HepG2 (cell line): ENCODE data around the gene RNF14. TPM values are rescaled to one million over a fixed set of nuclear protein-coding genes. Genes with fewer than 3 reads are reported as not detected.

Experiments
- ATAC-seq: fragments of 200-7000 bp; cut with Tn5 transposase; 3 replicates; pipeline ENCODE4 v1.9.1; 2020; ENCODE audit warnings: mild to moderate bottlenecking, moderate library complexity
- BruUV-seq: library from RNA; stranded (reverse); fragments of 400-500 nt; replicated peaks from 2 replicates; lab custom pipeline; 2021; lab: Mats Ljungman, UMichigan
- CTCF ChIA-PET: fragments of 300-600 bp; formaldehyde crosslinking; extraction: SDS; loops from one replicate; lab custom pipeline; 2021; ENCODE audit warnings: low total read pairs, inconsistent platforms, low intra/inter-chr PET ratio; lab: Yijun Ruan, JAX
- POLR2A ChIA-PET: fragments of 350-600 bp; sonication (Branson Sonifier 250); formaldehyde crosslinking; loops from one replicate; lab custom pipeline; 2020; ENCODE audit warnings: antibody characterized with exemption, inconsistent platforms; lab: Yijun Ruan, JAX
- DNase-seq: peaks from one replicate; pipeline ENCODE4 v3.0.0-alpha.2; 2015; ENCODE audit warnings: low spot score
- FAIRE-seq: peaks from 3 replicates; lab custom pipeline; 2011; peaks lifted over from hg19 to GRCh38; lab: Jason Lieb, UNC
- H2AFZ ChIP-seq: one replicate; pipeline ENCODE4 v1.6.1; 2011; ENCODE audit warnings: low read length, inconsistent platforms
- H3K27ac ChIP-seq: fragments of 300-600 bp; 3 replicates; pipeline ENCODE4 v1.8.0; 2011; ENCODE audit warnings: mixed run types, mild to moderate bottlenecking, mixed read lengths, low read length, inconsistent platforms; ENCODE audit not compliant: insufficient read depth; ENCODE audit errors: extremely low read length
- H3K27me3 ChIP-seq, 2 experiments: fragments of 200-600 bp in 1 of 2; 2 replicates in 1 of 2; 3 replicates in 1 of 2; pipeline versions ENCODE4 v1.6.0 to v1.8.0; 2011; ENCODE audit warnings: low read length in 2 of 2, mild to moderate bottlenecking in 2 of 2, moderate library complexity in 2 of 2, inconsistent platforms in 1 of 2; ENCODE audit not compliant: insufficient read depth in 2 of 2, control insufficient read depth in 1 of 2
- H3K36me3 ChIP-seq, 2 experiments: fragments of 200-600 bp in 1 of 2; replicated peaks in 1 of 2; 2 replicates in 1 of 2; 3 replicates in 1 of 2; pipeline versions ENCODE4 v1.5.1 to v1.8.0; 2011; ENCODE audit warnings: low read length in 2 of 2, inconsistent platforms in 1 of 2; ENCODE audit not compliant: insufficient read depth in 2 of 2, control insufficient read depth in 1 of 2
- H3K4me1 ChIP-seq: 2 replicates; pipeline ENCODE4 v1.5.1; 2012; ENCODE audit warnings: low read length, inconsistent platforms; ENCODE audit not compliant: insufficient read depth
- H3K4me2 ChIP-seq: 2 replicates; pipeline ENCODE4 v1.6.0; 2011; ENCODE audit warnings: low read depth, low read length, inconsistent platforms
- H3K4me3 ChIP-seq, 3 experiments: fragments of 200-600 bp in 1 of 3; sonication (generic), shearing (Covaris generic) in 1 of 3; replicated peaks in 1 of 3; 2 replicates each; pipeline ENCODE4 v1.5.1; 2011 to 2016; ENCODE audit warnings: low read length in 3 of 3, inconsistent platforms in 2 of 3, low read depth in 2 of 3, mild to moderate bottlenecking in 2 of 3, control low read depth in 1 of 3, mixed read lengths in 1 of 3; ENCODE audit not compliant: insufficient read depth in 1 of 3
- H3K79me2 ChIP-seq: one replicate; pipeline ENCODE4 v1.6.1; 2011; ENCODE audit warnings: low read length, inconsistent platforms; ENCODE audit not compliant: insufficient read depth
- H3K9ac ChIP-seq: 2 replicates; pipeline ENCODE4 v1.6.0; 2011; ENCODE audit warnings: mild to moderate bottlenecking, low read depth, low read length, inconsistent platforms; ENCODE audit not compliant: insufficient read depth
- H3K9me3 ChIP-seq: 2 replicates; pipeline ENCODE4 v1.5.1; 2012; ENCODE audit warnings: mild to moderate bottlenecking, low read length
- H4K20me1 ChIP-seq: 2 replicates; pipeline ENCODE4 v1.6.0; 2011; ENCODE audit warnings: inconsistent platforms, mild to moderate bottlenecking, low read length, moderate library complexity; ENCODE audit not compliant: insufficient read depth
- MED1 ChIP-seq: sonication (generic); formaldehyde crosslinking; IDR thresholded peaks from 2 replicates; pipeline ENCODE4 v1.4.0; 2020; ENCODE audit warnings: missing genetic modification reagents
- NCOA5 ChIP-seq: sonication (generic); formaldehyde crosslinking; IDR thresholded peaks from 2 replicates; pipeline ENCODE4 v1.4.0; 2020; ENCODE audit warnings: missing genetic modification reagents
- TBP ChIP-seq: sonication (generic); formaldehyde crosslinking; IDR thresholded peaks from 2 replicates; pipeline ENCODE4 v1.5.0; 2020; ENCODE audit warnings: missing genetic modification reagents
- XBP1 ChIP-seq: sonication (generic); formaldehyde crosslinking; IDR thresholded peaks from 2 replicates; pipeline ENCODE4 v1.5.0; 2020; ENCODE audit warnings: missing genetic modification reagents
- ZKSCAN5 ChIP-seq: sonication (generic); formaldehyde crosslinking; IDR thresholded peaks from 2 replicates; pipeline ENCODE4 v1.5.1; 2020; ENCODE audit warnings: mild to moderate bottlenecking, missing genetic modification reagents
- ZNF235 ChIP-seq: sonication (generic); formaldehyde crosslinking; IDR thresholded peaks from 2 replicates; pipeline ENCODE4 v1.8.1; 2023; ENCODE audit warnings: mild to moderate bottlenecking, missing genetic modification reagents, borderline replicate concordance
- ZNF34 ChIP-seq: sonication (generic); formaldehyde crosslinking; IDR thresholded peaks from 2 replicates; pipeline ENCODE4 v1.4.0; 2020; ENCODE audit warnings: mild to moderate bottlenecking, missing genetic modification reagents, borderline replicate concordance
- ZNF780A ChIP-seq: sonication (generic); formaldehyde crosslinking; IDR thresholded peaks from 2 replicates; pipeline ENCODE4 v1.8.0; 2022; ENCODE audit warnings: mild to moderate bottlenecking, missing genetic modification reagents, moderate library complexity
- WGBS: methylation state at CpG from one replicate; pipeline ENCODE4 v1.1.6; 2017; ENCODE audit warnings: low lambda C conversion rate; 5-methylcytosine and 5-hydroxymethylcytosine counted together
- in situ Hi-C: cut with HindIII; loops from 2 replicates; pipeline ENCODE4 v1.10.0; 2017; ENCODE audit warnings: low pct_unique_long_range_greater_than_20kb; ENCODE audit not compliant: extremely low pct_ligation_motif_present
- intact Hi-C: fragments of 100-400 bp; cut with micrococcal nuclease; formaldehyde crosslinking; loops from one replicate; pipeline ENCODE4 v1.10.0; 2022; ENCODE audit not compliant: unreplicated experiment
- polyA plus RNA-seq, 8 experiments: library from polyadenylated mRNA; depleted of rRNA in 3 of 8; stranded (reverse) in 7 of 8; unstranded in 1 of 8; fragments of >200 nt; fragmentation: Illumina TruSeq in 4 of 8; extraction: Trizol in 4 of 8; gene quantifications; 2 replicates each; pipeline versions ENCODE4 v1.2.1 to v1.2.3, GENCODE V29; 2011 to 2016; ENCODE audit warnings: low read depth in 4 of 8, missing spikeins in 1 of 8, mixed read lengths in 1 of 8; ENCODE audit not compliant: insufficient read depth in 1 of 8
- total RNA-seq, 5 experiments: library from RNA; depleted of rRNA; stranded (reverse); fragments of >200 nt; fragmentation: Illumina TruSeq; extraction: Trizol; gene quantifications; 2 replicates each; pipeline ENCODE4 v1.2.3, GENCODE V29; 2016; ENCODE audit warnings: low read depth in 1 of 5
- TF ChIP-seq, protein P1 (sequence below): IDR thresholded peaks from 2 replicates; pipeline ENCODE4 v1.6.1; 2012; ENCODE audit warnings: low read length, improper control_type of control experiment
- TF ChIP-seq, protein P2 (sequence below): sonication (generic); formaldehyde crosslinking; IDR thresholded peaks from 2 replicates; pipeline ENCODE4 v1.4.0; 2020; ENCODE audit warnings: missing genetic modification reagents

RNF14 gene
- total and polyA plus RNA-seq, 2 of the 13 experiments (the other 11 are each of a cell fraction or from before 2014, with no cell fraction given): 11.3 to 28.1 TPM

DNA sequence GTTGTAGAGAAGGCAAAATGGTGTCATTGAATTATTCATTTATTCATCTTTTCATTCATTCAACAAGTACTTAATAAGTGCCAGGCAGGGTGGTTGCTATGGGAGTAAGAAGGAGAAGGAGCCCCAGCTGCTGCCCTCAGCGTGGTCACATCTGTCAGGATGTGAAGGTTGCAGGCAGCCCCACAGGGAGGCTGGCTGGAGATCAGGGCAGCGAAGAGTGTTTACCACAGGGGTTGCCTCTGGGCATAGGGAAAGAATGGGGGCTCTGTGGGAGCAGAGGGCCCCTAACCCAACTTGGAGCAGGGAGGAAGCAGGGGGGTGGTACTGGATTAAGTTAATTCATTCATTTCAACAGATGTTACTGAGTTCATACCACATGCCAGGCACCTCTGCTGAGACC lies 16.9 kb upstream of the RNF14 start:
- ChIA-PET CTCF (no interaction called here), POLR2A (no interaction called here)
- no peak for DNase-seq
- no peak for FAIRE-seq
- Histone ChIP-seq H3K36me3 (no peaks in the 10 kb centered on the region), H3K4me2 (no peak overlapping the region), H3K4me3 (no peak overlapping the region), H3K9me3 (no peaks in the 10 kb centered on the region), H3K27ac (no peak overlapping the region), H3K9ac (no peak overlapping the region), H2AFZ (no peak overlapping the region), H3K4me1 (no peaks in the 10 kb centered on the region)
- in situ Hi-C loops: no loop called here
- intact Hi-C loops: no loop called here
- 43% methylated on average over 2 of the region's 2 CpGs for WGBS
- ATAC-seq: no peak
- BruUV-seq: no TSS peak
- TF ChIP-seq ZNF235 (no peak), MED1 (no peak), NCOA5 (CRISPR knock-in tag) (no peak)
- TF ChIP-seq, all 625 proteins: peak for 0
- H4K20me1 ChIP-seq: no peaks in the 10 kb centered on the region
- H3K79me2 ChIP-seq: no peaks in the 10 kb centered on the region
- H3K27me3 ChIP-seq: peaks cover 0 to 2% of the 10 kb centered on the region in 2 experiments; a peak in 3 of 5 replicates

DNA sequence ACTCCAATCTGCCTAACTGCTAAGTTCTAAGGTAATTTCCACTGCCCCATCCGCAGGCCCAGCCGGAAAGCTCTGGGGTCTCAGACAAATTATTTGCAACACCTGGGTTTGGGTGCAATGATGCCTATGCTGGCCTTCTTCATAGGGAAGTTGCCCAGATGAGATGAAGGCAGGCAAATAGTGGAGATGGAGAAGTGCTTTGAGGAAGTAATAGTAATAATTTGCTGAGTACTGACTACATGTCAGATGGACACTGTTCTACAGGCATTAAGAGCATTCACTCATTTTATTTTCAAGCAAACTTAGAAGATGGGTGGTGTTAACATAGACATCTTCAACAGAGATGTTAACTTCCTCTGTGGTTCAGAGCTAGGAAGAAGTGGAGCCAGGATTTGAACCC lies 14.7 kb upstream of the RNF14 start:
- in situ Hi-C loops (no loop called here), intact Hi-C loops (no loop called here)
- Histone ChIP-seq H3K4me1 (no peaks in the 10 kb centered on the region), H3K79me2 (no peaks in the 10 kb centered on the region), H3K27ac (no peak overlapping the region), H3K4me2 (no peak overlapping the region), H3K9ac (no peak overlapping the region), H2AFZ (no peak overlapping the region), H3K36me3 (no peaks in the 10 kb centered on the region), H3K27me3 (peaks cover 0 to 22% of the 10 kb centered on the region in 2 experiments; a peak in 4 of 5 replicates), H4K20me1 (no peaks in the 10 kb centered on the region), H3K9me3 (no peaks in the 10 kb centered on the region), H3K4me3 (no peak overlapping the region)
- no TSS peak for BruUV-seq
- CTCF ChIA-PET: no interaction called here
- 91% methylated on average over 2 of the region's 2 CpGs for WGBS
- TF ChIP-seq, protein P1, sequence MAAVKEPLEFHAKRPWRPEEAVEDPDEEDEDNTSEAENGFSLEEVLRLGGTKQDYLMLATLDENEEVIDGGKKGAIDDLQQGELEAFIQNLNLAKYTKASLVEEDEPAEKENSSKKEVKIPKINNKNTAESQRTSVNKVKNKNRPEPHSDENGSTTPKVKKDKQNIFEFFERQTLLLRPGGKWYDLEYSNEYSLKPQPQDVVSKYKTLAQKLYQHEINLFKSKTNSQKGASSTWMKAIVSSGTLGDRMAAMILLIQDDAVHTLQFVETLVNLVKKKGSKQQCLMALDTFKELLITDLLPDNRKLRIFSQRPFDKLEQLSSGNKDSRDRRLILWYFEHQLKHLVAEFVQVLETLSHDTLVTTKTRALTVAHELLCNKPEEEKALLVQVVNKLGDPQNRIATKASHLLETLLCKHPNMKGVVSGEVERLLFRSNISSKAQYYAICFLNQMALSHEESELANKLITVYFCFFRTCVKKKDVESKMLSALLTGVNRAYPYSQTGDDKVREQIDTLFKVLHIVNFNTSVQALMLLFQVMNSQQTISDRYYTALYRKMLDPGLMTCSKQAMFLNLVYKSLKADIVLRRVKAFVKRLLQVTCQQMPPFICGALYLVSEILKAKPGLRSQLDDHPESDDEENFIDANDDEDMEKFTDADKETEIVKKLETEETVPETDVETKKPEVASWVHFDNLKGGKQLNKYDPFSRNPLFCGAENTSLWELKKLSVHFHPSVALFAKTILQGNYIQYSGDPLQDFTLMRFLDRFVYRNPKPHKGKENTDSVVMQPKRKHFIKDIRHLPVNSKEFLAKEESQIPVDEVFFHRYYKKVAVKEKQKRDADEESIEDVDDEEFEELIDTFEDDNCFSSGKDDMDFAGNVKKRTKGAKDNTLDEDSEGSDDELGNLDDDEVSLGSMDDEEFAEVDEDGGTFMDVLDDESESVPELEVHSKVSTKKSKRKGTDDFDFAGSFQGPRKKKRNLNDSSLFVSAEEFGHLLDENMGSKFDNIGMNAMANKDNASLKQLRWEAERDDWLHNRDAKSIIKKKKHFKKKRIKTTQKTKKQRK: no peak
- TF ChIP-seq ZNF780A (CRISPR knock-in tag): no peak
- TF ChIP-seq, protein P2, sequence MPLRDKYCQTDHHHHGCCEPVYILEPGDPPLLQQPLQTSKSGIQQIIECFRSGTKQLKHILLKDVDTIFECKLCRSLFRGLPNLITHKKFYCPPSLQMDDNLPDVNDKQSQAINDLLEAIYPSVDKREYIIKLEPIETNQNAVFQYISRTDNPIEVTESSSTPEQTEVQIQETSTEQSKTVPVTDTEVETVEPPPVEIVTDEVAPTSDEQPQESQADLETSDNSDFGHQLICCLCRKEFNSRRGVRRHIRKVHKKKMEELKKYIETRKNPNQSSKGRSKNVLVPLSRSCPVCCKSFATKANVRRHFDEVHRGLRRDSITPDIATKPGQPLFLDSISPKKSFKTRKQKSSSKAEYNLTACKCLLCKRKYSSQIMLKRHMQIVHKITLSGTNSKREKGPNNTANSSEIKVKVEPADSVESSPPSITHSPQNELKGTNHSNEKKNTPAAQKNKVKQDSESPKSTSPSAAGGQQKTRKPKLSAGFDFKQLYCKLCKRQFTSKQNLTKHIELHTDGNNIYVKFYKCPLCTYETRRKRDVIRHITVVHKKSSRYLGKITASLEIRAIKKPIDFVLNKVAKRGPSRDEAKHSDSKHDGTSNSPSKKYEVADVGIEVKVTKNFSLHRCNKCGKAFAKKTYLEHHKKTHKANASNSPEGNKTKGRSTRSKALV: no peak
- TF ChIP-seq ZKSCAN5 (CRISPR knock-in tag): no peak
- no peak for TF ChIP-seq TBP (CRISPR knock-in tag)
- no peak for TF ChIP-seq ZNF34
- no peak for TF ChIP-seq XBP1 (CRISPR knock-in tag)
- ATAC-seq: no peak
- no peak for DNase-seq
- POLR2A ChIA-PET: no interaction called here
- no peak for FAIRE-seq
